Measurements from ENCODE around the gene MID1IP1. TPM values are rescaled to one million over a fixed set of nuclear protein-coding genes. Genes with fewer than 3 reads are reported as not detected.

MID1IP1 gene
- total RNA-seq, 1 donor from 2014 or later, result 32.7 TPM

- H3K4me1 Mint-ChIP-seq (ENCODE audit: low read depth), result no peaks in the 10 kb centered on the region
- no peak for TF ChIP-seq CTCF (IDR thresholded peaks at IDR 0.05)
- no peak overlapping the region for H3K4me3 Mint-ChIP-seq (ENCODE audit: unreplicated experiment)
- H3K9me3 Mint-ChIP-seq (ENCODE audit: low read depth), result peaks cover 9% of the 10 kb centered on the region
- no peak for DNase-seq (ENCODE audit: low spot score)
- H3K27ac Mint-ChIP-seq (ENCODE audit: unreplicated experiment), result peak overlapping the region; percentile 2
- H3K36me3 Mint-ChIP-seq (ENCODE audit: low read depth), result no peaks in the 10 kb centered on the region
- no peaks in the 10 kb centered on the region for H3K27me3 Mint-ChIP-seq (ENCODE audit: low read depth)
Measured at GRCh38 chrX:38817004-38817703, 15.9 kb downstream of the MID1IP1 start.

GRCh38 chrX:38819163-38819562 is 17.9 kb downstream of the MID1IP1 start:
- Mint-ChIP-seq H3K4me3 (ENCODE audit: unreplicated experiment) (no peak overlapping the region), H3K27ac (ENCODE audit: unreplicated experiment) (no peak overlapping the region), H3K36me3 (ENCODE audit: low read depth) (no peaks in the 10 kb centered on the region), H3K4me1 (ENCODE audit: low read depth) (no peaks in the 10 kb centered on the region), H3K27me3 (ENCODE audit: low read depth) (no peaks in the 10 kb centered on the region), H3K9me3 (ENCODE audit: low read depth) (peaks cover 4% of the 10 kb centered on the region)
- no peak for DNase-seq (ENCODE audit: low spot score)
- TF ChIP-seq CTCF (IDR thresholded peaks at IDR 0.05), result no peak

- Mint-ChIP-seq H3K36me3 (ENCODE audit: low read depth) (no peaks in the 10 kb centered on the region), H3K4me1 (ENCODE audit: low read depth) (no peaks in the 10 kb centered on the region), H3K4me3 (ENCODE audit: unreplicated experiment) (no peak overlapping the region), H3K27me3 (ENCODE audit: low read depth) (no peaks in the 10 kb centered on the region), H3K9me3 (ENCODE audit: low read depth) (peaks cover 5% of the 10 kb centered on the region), H3K27ac (ENCODE audit: unreplicated experiment) (no peak overlapping the region)
- TF ChIP-seq CTCF (IDR thresholded peaks at IDR 0.05), result no peak
- no peak for DNase-seq (ENCODE audit: low spot score)
Measured at GRCh38 chrX:38819709-38820108, 18.4 kb downstream of the MID1IP1 start.

GRCh38 chrX:38820751-38821150 is 19.5 kb downstream of the MID1IP1 start:
- H3K9me3 Mint-ChIP-seq (ENCODE audit: low read depth), result peaks cover 8% of the 10 kb centered on the region
- H3K27me3 Mint-ChIP-seq (ENCODE audit: low read depth), result no peaks in the 10 kb centered on the region
- H3K4me1 Mint-ChIP-seq (ENCODE audit: low read depth), result no peaks in the 10 kb centered on the region
- H3K4me3 Mint-ChIP-seq (ENCODE audit: unreplicated experiment), result no peak overlapping the region
- H3K36me3 Mint-ChIP-seq (ENCODE audit: low read depth), result no peaks in the 10 kb centered on the region
- H3K27ac Mint-ChIP-seq (ENCODE audit: unreplicated experiment), result no peak overlapping the region
- DNase-seq (ENCODE audit: low spot score), result no peak
- TF ChIP-seq CTCF (IDR thresholded peaks at IDR 0.05), result no peak

- no peak for DNase-seq (ENCODE audit: low spot score)
- peaks cover 8% of the 10 kb centered on the region for H3K9me3 Mint-ChIP-seq (ENCODE audit: low read depth)
- no peak overlapping the region for H3K27ac Mint-ChIP-seq (ENCODE audit: unreplicated experiment)
- no peaks in the 10 kb centered on the region for H3K36me3 Mint-ChIP-seq (ENCODE audit: low read depth)
- H3K4me3 Mint-ChIP-seq (ENCODE audit: unreplicated experiment), result no peak overlapping the region
- H3K4me1 Mint-ChIP-seq (ENCODE audit: low read depth), result no peaks in the 10 kb centered on the region
- H3K27me3 Mint-ChIP-seq (ENCODE audit: low read depth), result no peaks in the 10 kb centered on the region
- no peak for TF ChIP-seq CTCF (IDR thresholded peaks at IDR 0.05)
Measured at GRCh38 chrX:38824176-38824575, 22.9 kb downstream of the MID1IP1 start.

Measured in chondrocyte (in vitro differentiated cells).